GM21515 (cell line): Measurements from ENCODE around the gene TBX6.

Source experiments
- ATAC-seq: cut with Tn5 transposase; IDR thresholded peaks from one replicate; pipeline ENCODE4 v1.9.1; 2021; ENCODE audit not compliant: unreplicated experiment

TBX6 gene

DNA sequence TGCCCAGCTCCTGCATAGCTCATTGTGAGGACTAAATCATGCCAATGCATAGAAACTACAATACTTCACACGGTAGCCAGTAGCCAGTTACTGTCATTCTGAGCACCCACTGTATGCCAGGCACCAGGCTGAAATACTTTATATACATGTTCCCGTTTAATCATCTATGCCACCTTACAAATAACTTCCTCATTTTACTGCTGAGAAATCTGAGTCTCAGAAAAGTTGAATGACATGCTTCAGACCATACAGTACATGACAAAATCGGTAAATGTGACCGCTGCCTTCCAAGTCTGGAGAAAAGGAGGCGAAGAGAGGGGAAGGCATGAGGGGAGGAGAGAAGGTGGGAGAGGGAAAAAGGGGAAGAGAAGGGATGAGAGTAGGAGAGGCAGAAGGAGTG is 51.5 kb downstream of the TBX6 start:
- ATAC-seq = no peak
